ENCODE results near the gene BCDIN3D. TPM values are rescaled to one million over a fixed set of nuclear protein-coding genes. Genes with fewer than 3 reads are reported as not detected.

BCDIN3D gene
- total and polyA plus RNA-seq, 10 of the 15 experiments (the other 5 are each of a cell fraction or from before 2014, with no cell fraction given), result 3.7 to 7.2 (median 6.4) TPM

DNA sequence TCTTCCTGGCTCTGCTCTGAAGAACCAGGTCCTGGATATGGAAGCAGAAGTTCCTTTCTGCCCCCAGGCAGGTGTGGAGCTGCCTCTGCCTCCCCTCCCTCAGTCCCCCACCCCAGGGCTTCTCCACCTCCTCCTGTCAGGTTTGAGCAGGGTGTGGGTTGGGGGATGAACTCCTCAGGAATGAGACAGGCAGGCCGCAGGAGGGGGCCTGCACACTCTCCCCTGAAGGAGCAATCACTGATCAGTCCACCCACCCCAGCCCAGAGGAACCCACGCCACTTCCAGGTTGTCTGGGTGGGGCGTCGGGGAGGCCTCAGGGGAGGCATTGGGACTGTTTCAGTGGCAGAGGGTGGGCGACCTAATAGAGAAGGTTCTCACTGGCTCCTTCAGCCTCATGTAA is 34.2 kb upstream of the BCDIN3D start (continued):
- no peak for TF ChIP-seq MEF2B (IDR thresholded peaks at IDR 0.05; ENCODE audit: partially characterized antibody, poor library complexity, severe bottlenecking)
- no peak for TF ChIP-seq HCFC1 (IDR thresholded peaks at IDR 0.05; ENCODE audit: low read length)
- no peak for TF ChIP-seq KDM1A (IDR thresholded peaks at IDR 0.05; ENCODE audit: borderline replicate concordance)
- TF ChIP-seq IKZF2 (IDR thresholded peaks at IDR 0.05), result no peak

DNA sequence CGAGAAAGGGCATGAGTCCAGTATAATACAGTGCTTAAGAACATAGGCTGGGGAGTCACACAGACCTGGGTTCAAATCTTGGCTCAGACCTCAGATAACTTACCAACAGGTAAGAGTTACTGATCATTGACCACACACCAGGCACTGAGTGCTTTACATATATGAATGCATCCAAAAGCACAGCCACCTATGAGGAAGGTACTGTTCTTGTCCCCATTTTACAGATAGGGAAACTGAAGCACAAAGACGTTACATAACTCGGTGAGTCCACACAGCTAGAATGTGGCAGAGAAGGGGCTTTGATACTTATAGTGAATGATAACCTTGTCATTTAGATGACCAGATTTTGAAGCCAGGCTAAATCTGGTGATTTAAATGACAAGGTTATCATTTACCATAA is 33.2 kb upstream of the BCDIN3D start:
- no peaks in the 10 kb centered on the region for H3K27me3 ChIP-seq (replicated peaks in 1 of 2; ENCODE audit: control insufficient read depth in 2 of 2, insufficient read depth in 2 of 2, low read length in 1 of 2)
- in situ Hi-C loops (cut with MboI), result no loop called here
- ChIA-PET CTCF (no interaction called here), POLR2A (no interaction called here), SMC1A (ENCODE audit: uncharacterized antibody, unreplicated experiment) (no interaction called here), RAD21 (ENCODE audit: unreplicated experiment) (no interaction called here)
- no peaks in the 10 kb centered on the region for H3K4me1 ChIP-seq (ENCODE audit: control insufficient read depth, insufficient read depth, low read length)
- no peaks in the 10 kb centered on the region for H3K9me3 ChIP-seq (replicated peaks; ENCODE audit: control insufficient read depth, insufficient read depth, low read length)
- FAIRE-seq (no peak), ATAC-seq (no peak), DNase-seq (ENCODE audit: low read depth, low spot score) (no peak)
- intact Hi-C loops (cut with micrococcal nuclease; ENCODE audit: unreplicated experiment), result no loop called here
- no peak overlapping the region for H2AFZ ChIP-seq (ENCODE audit: control insufficient read depth, low read depth, low read length)
- H3K4me3 ChIP-seq, result no peak overlapping the region
- no peak overlapping the region for H3K9ac ChIP-seq (ENCODE audit: control insufficient read depth, insufficient read depth, low read length)
- BruUV-seq (replicated peaks), result no TSS peak
- no peak overlapping the region for H3K27ac ChIP-seq (ENCODE audit: control insufficient read depth, insufficient read depth)
- H3K36me3 ChIP-seq (ENCODE audit: control insufficient read depth in 2 of 2, insufficient read depth in 2 of 2, low read length in 1 of 2), result no peaks in the 10 kb centered on the region
- H3K4me2 ChIP-seq (ENCODE audit: control insufficient read depth, insufficient read depth), result no peak overlapping the region
- WGBS (ENCODE audit: insufficient coverage, insufficient replicate concordance, low lambda C conversion rate, missing lambda C conversion rate), result 70% methylated on average over 3 of the region's 3 CpGs
- TF ChIP-seq WRNIP1 (IDR thresholded peaks at IDR 0.05; ENCODE audit: borderline replicate concordance, low read depth, low read length), result no peak
- TF ChIP-seq, protein P1, sequence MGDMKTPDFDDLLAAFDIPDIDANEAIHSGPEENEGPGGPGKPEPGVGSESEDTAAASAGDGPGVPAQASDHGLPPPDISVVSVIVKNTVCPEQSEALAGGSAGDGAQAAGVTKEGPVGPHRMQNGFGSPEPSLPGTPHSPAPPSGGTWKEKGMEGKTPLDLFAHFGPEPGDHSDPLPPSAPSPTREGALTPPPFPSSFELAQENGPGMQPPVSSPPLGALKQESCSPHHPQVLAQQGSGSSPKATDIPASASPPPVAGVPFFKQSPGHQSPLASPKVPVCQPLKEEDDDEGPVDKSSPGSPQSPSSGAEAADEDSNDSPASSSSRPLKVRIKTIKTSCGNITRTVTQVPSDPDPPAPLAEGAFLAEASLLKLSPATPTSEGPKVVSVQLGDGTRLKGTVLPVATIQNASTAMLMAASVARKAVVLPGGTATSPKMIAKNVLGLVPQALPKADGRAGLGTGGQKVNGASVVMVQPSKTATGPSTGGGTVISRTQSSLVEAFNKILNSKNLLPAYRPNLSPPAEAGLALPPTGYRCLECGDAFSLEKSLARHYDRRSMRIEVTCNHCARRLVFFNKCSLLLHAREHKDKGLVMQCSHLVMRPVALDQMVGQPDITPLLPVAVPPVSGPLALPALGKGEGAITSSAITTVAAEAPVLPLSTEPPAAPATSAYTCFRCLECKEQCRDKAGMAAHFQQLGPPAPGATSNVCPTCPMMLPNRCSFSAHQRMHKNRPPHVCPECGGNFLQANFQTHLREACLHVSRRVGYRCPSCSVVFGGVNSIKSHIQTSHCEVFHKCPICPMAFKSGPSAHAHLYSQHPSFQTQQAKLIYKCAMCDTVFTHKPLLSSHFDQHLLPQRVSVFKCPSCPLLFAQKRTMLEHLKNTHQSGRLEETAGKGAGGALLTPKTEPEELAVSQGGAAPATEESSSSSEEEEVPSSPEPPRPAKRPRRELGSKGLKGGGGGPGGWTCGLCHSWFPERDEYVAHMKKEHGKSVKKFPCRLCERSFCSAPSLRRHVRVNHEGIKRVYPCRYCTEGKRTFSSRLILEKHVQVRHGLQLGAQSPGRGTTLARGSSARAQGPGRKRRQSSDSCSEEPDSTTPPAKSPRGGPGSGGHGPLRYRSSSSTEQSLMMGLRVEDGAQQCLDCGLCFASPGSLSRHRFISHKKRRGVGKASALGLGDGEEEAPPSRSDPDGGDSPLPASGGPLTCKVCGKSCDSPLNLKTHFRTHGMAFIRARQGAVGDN (IDR thresholded peaks at IDR 0.05), result no peak
- TF ChIP-seq NR2C1 (IDR thresholded peaks at IDR 0.05), result no peak
- H3K79me2 ChIP-seq (ENCODE audit: control insufficient read depth, insufficient read depth, low read length), result no peaks in the 10 kb centered on the region
- H4K20me1 ChIP-seq (ENCODE audit: control insufficient read depth, insufficient read depth), result no peaks in the 10 kb centered on the region
